GM23338 (cell line): ENCODE measurements around the gene TXNDC15. TPM values are rescaled to one million over a fixed set of nuclear protein-coding genes. Genes with fewer than 3 reads are reported as not detected.

ENCODE experiments used
- ATAC-seq: fragments of 200-7000 bp; cut with Tn5 transposase; 3 replicates; pipeline ENCODE4 v1.9.1; 2020
- DNase-seq: peaks from one replicate; pipeline ENCODE4 v3.0.0-alpha.2; 2015; ENCODE audit warnings: low spot score
- H2AFZ ChIP-seq: fragments of 200-600 bp; sonication (generic); 2 replicates; pipeline ENCODE4 v1.8.0; 2016; ENCODE audit warnings: antibody characterized with exemption, mild to moderate bottlenecking, moderate library complexity
- H3F3A ChIP-seq: fragments of 200-600 bp; sonication (generic); replicated peaks from 2 replicates; pipeline ENCODE4 v1.8.0; 2017; ENCODE audit warnings: antibody characterized with exemption, mixed run types, low read depth
- H3K27ac ChIP-seq: fragments of 200-600 bp; sonication (generic); 2 replicates; pipeline ENCODE4 v1.6.1; 2016; ENCODE audit warnings: low read depth
- H3K27me3 ChIP-seq: fragments of 200-600 bp; sonication (generic); 2 replicates; pipeline ENCODE4 v1.8.0; 2016; ENCODE audit warnings: mild to moderate bottlenecking, mixed run types, moderate library complexity; ENCODE audit not compliant: insufficient read depth
- H3K36me3 ChIP-seq: fragments of 200-600 bp; sonication (generic); 2 replicates; pipeline ENCODE4 v1.8.0; 2016; ENCODE audit warnings: mild to moderate bottlenecking; ENCODE audit not compliant: insufficient read depth
- H3K4me1 ChIP-seq: fragments of 200-600 bp; sonication (generic); 2 replicates; pipeline ENCODE4 v1.8.0; 2016; ENCODE audit warnings: mild to moderate bottlenecking, moderate library complexity; ENCODE audit not compliant: insufficient read depth
- H3K4me2 ChIP-seq: fragments of 200-600 bp; sonication (generic); 2 replicates; pipeline ENCODE4 v1.7.1; 2017; ENCODE audit warnings: mixed run types
- H3K4me3 ChIP-seq: fragments of 200-600 bp; sonication (generic); 2 replicates; pipeline ENCODE4 v1.6.1; 2016; ENCODE audit warnings: mixed run types
- H3K79me2 ChIP-seq: fragments of 200-600 bp; sonication (generic); replicated peaks from 2 replicates; pipeline ENCODE4 v1.8.0; 2017; ENCODE audit warnings: mild to moderate bottlenecking; ENCODE audit not compliant: insufficient read depth
- H3K9me2 ChIP-seq: fragments of 200-600 bp; sonication (generic); 2 replicates; pipeline ENCODE4 v1.8.0; 2017; ENCODE audit not compliant: insufficient read depth
- H4K20me1 ChIP-seq: fragments of 200-600 bp; sonication (generic); replicated peaks from 2 replicates; pipeline ENCODE4 v1.8.0; 2017; ENCODE audit warnings: mild to moderate bottlenecking; ENCODE audit not compliant: insufficient read depth
- H3K27ac Mint-ChIP-seq: 2 replicates; pipeline ENCODE4 v1.8.0; 2020; ENCODE audit warnings: inconsistent platforms, mild to moderate bottlenecking, moderate library complexity, mixed read lengths
- H3K27me3 Mint-ChIP-seq: 3 replicates; pipeline ENCODE4 v1.8.0; 2022; ENCODE audit warnings: low read depth, mild to moderate bottlenecking, moderate library complexity, mixed read lengths, inconsistent platforms; ENCODE audit not compliant: insufficient read depth, poor library complexity
- H3K36me3 Mint-ChIP-seq: 3 replicates; pipeline ENCODE4 v1.8.0; 2021; ENCODE audit warnings: low read depth, mild to moderate bottlenecking, inconsistent platforms, moderate library complexity, mixed read lengths
- H3K4me1 Mint-ChIP-seq: 3 replicates; pipeline ENCODE4 v1.8.0; 2020; ENCODE audit warnings: mild to moderate bottlenecking, inconsistent platforms, mixed read lengths
- H3K4me3 Mint-ChIP-seq: 3 replicates; pipeline ENCODE4 v1.8.0; 2021; ENCODE audit warnings: moderate library complexity, mild to moderate bottlenecking, inconsistent platforms, mixed read lengths
- H3K9me3 Mint-ChIP-seq: 3 replicates; pipeline ENCODE4 v1.8.0; 2020; ENCODE audit warnings: moderate library complexity, mild to moderate bottlenecking, inconsistent platforms, mixed read lengths
- ETS1 ChIP-seq: IDR thresholded peaks from 2 replicates; pipeline ENCODE4 v1.6.1; 2016; ENCODE audit warnings: antibody characterized with exemption
- POLR2AphosphoS5 ChIP-seq: IDR thresholded peaks from 2 replicates; pipeline ENCODE4 v1.6.1; 2016; ENCODE audit warnings: antibody characterized with exemption, low read depth
- REST ChIP-seq: IDR thresholded peaks from one replicate; pipeline ENCODE4 v1.6.1; 2018; ENCODE audit warnings: antibody characterized with exemption; ENCODE audit not compliant: unreplicated experiment
- STAT1 ChIP-seq: IDR thresholded peaks from one replicate; pipeline ENCODE4 v1.6.1; 2016; ENCODE audit warnings: antibody characterized with exemption; ENCODE audit not compliant: unreplicated experiment
- ZNF331 ChIP-seq: fragments of 250-450 bp; sonication (Bioruptor Pico); IDR thresholded peaks from 2 replicates; pipeline ENCODE4 v1.5.0; 2020; ENCODE audit warnings: low read depth, mild to moderate bottlenecking, moderate library complexity
- ZNF462 ChIP-seq: fragments of 250-450 bp; sonication (Bioruptor Pico); IDR thresholded peaks from 2 replicates; pipeline ENCODE4 v1.5.0; 2020; ENCODE audit warnings: mild to moderate bottlenecking, moderate library complexity
- polyA plus RNA-seq: library from polyadenylated mRNA; unstranded; fragments of >200 nt; fragmentation: Nextera tagmentation; extraction: Ambion mirVana; gene quantifications from 2 replicates; pipeline ENCODE4 v1.2.1, GENCODE V29; 2016
- total RNA-seq: library from RNA; depleted of rRNA; stranded (reverse); fragments of >200 nt; shearing (Covaris generic); gene quantifications from 2 replicates; pipeline ENCODE4 v1.2.3, GENCODE V29; 2014

Gene TXNDC15
- total and polyA plus RNA-seq, 2 experiments from 2014 or later = 24.4 to 28.5 TPM

GRCh38 chr5:134845852-134846640 lies 28.1 kb upstream of the TXNDC15 start, which contains the start of gene C5orf24:
Gene C5orf24, plus strand, starts transcription at chr5:134845968. Its CDS starts 8,933 bp downstream, at chr5:134854901.
- peaks cover 2% of the 10 kb centered on the region for H3K4me1 Mint-ChIP-seq
- H3K27me3 Mint-ChIP-seq = peaks cover 12% of the 10 kb centered on the region
- peaks cover 8% of the 10 kb centered on the region; the same call in 1 of the 2 replicates for H3K4me1 ChIP-seq
- H3K27ac Mint-ChIP-seq = peak within 1 kb of the TSS; percentile 90
- peak within 1 kb of the TSS; percentile 87 for H3K4me3 Mint-ChIP-seq
- no peaks in the 10 kb centered on the region; the same call in 1 of the 2 replicates for H3K36me3 ChIP-seq
- H3K9me2 ChIP-seq = no peaks in the 10 kb centered on the region
- 0 out of 2 replicates have a peak, but pooled peaks cover 6% of the 10 kb centered on the region for H4K20me1 ChIP-seq
- no peaks in the 10 kb centered on the region for H3K27me3 ChIP-seq
- peak; percentile 87 for DNase-seq
- H3K36me3 Mint-ChIP-seq = peaks cover 5% of the 10 kb centered on the region; the same call in 2 of the 3 replicates
- H3K79me2 ChIP-seq = peaks cover 19% of the 10 kb centered on the region
- peak within 1 kb of the TSS; percentile 85 for H3K4me3 ChIP-seq
- ATAC-seq = peak; percentile 92
- TF ChIP-seq POLR2AphosphoS5 (peak; percentile 85), ETS1 (0 out of 2 replicates have a peak, but pooled peaks have one; percentile 28), ZNF331 (CRISPR knock-in tag) (no peak)
- peaks cover 30% of the 10 kb centered on the region for H3F3A ChIP-seq
- H2AFZ ChIP-seq = peak within 1 kb of the TSS; percentile 81
- peak within 1 kb of the TSS; percentile 88 for H3K4me2 ChIP-seq
- peak within 1 kb of the TSS; percentile 88 for H3K27ac ChIP-seq
- H3K9me3 Mint-ChIP-seq = no peaks in the 10 kb centered on the region

GRCh38 chr5:134846641-134846960 lies 27.6 kb upstream of the TXNDC15 start:
- no peaks in the 10 kb centered on the region for H3K9me3 Mint-ChIP-seq
- H3K36me3 Mint-ChIP-seq = peaks cover 8% of the 10 kb centered on the region; the same call in 2 of the 3 replicates
- 0 out of 2 replicates have a peak, but pooled peaks cover 8% of the 10 kb centered on the region for H4K20me1 ChIP-seq
- H3K4me1 ChIP-seq = peaks cover 8% of the 10 kb centered on the region; the same call in 1 of the 2 replicates
- H2AFZ ChIP-seq = peak overlapping the region; percentile 81
- peak overlapping the region; percentile 88 for H3K27ac ChIP-seq
- peaks cover 2% of the 10 kb centered on the region for H3K4me1 Mint-ChIP-seq
- peak overlapping the region; percentile 87 for H3K4me3 Mint-ChIP-seq
- H3K27me3 ChIP-seq = no peaks in the 10 kb centered on the region
- H3K27me3 Mint-ChIP-seq = peaks cover 14% of the 10 kb centered on the region
- DNase-seq = no peak
- ATAC-seq = peak; percentile 1
- peak overlapping the region; percentile 88 for H3K4me2 ChIP-seq
- H3K27ac Mint-ChIP-seq = peak overlapping the region; percentile 87
- no peaks in the 10 kb centered on the region; the same call in 1 of the 2 replicates for H3K36me3 ChIP-seq
- H3K4me3 ChIP-seq = peak overlapping the region; percentile 85
- H3F3A ChIP-seq = peaks cover 30% of the 10 kb centered on the region
- no peaks in the 10 kb centered on the region for H3K9me2 ChIP-seq
- peaks cover 19% of the 10 kb centered on the region for H3K79me2 ChIP-seq
- no peak for TF ChIP-seq REST
- no peak for TF ChIP-seq POLR2AphosphoS5
- TF ChIP-seq STAT1 = no peak
- TF ChIP-seq ZNF462 (CRISPR knock-in tag) = no peak
